Sciatic nerve (tissue), 2 donors: ENCODE data around the gene TIMELESS. TPM values are rescaled to one million over a fixed set of nuclear protein-coding genes. Genes with fewer than 3 reads are reported as not detected.

Source experiments
- ATAC-seq: fragments of 200-7000 bp; cut with Tn5 transposase; one replicate; pipeline ENCODE4 v1.9.1; 2020; ENCODE audit warnings: mild to moderate bottlenecking, moderate library complexity
- DNase-seq: peaks from one replicate; pipeline ENCODE4 v3.0.0-alpha.2; 2020; ENCODE audit warnings: low spot score
- intact Hi-C: fragments of 100-400 bp; cut with DNase I; formaldehyde crosslinking; loops from one replicate; pipeline ENCODE4 v1.14.2; 2022
- total RNA-seq: library from RNA; stranded (reverse); fragmentation: NEBNext Ultra II Directional; extraction: Animal tissue kit (Norgen Biotek cat#: 25700); gene quantifications from one replicate; pipeline ENCODE4 v1.2.1, GENCODE V29; 2021
- donor health status: DM: no; HTN: no; CAD: no.
- donor health status: DM: no; HTN: no; CAD: no.

The TIMELESS gene
- total RNA-seq, 1 donor from 2014 or later = 4.4 TPM

- intact Hi-C loops = no loop called here
- DNase-seq = no peak
- no peak for ATAC-seq
Observed at GRCh38 chr12:56375598-56376434, 73.4 kb downstream of the TIMELESS start.

- ATAC-seq (no peak), DNase-seq (no peak)
- intact Hi-C loops = no loop called here
Observed at GRCh38 chr12:56374726-56375597, 74.3 kb downstream of the TIMELESS start.

- ATAC-seq (no peak), DNase-seq (no peak)
- intact Hi-C loops = no loop called here
Observed at GRCh38 chr12:56373515-56373914, 75.7 kb downstream of the TIMELESS start.

GRCh38 chr12:56366948-56367347 is 82.3 kb downstream of the TIMELESS start:
- intact Hi-C loops = no loop called here
- DNase-seq = no peak
- no peak for ATAC-seq

Other genes starting within 250 kb of the TIMELESS start
- 40.7 TPM for gene RNF41, start 227.5 kb downstream of the TIMELESS start, total RNA-seq
- 18.5 TPM for gene NABP2, start 225.1 kb downstream of the TIMELESS start, total RNA-seq
- gene SLC39A5, start 219.4 kb downstream of the TIMELESS start, total RNA-seq = 0.80 TPM
- 40.1 TPM for gene ANKRD52, start 191.0 kb downstream of the TIMELESS start, total RNA-seq
- 8.3 TPM for gene COQ10A, start 182.5 kb downstream of the TIMELESS start, total RNA-seq
- 106 TPM for gene CS, start 149.1 kb downstream of the TIMELESS start, total RNA-seq
- 87.3 TPM for gene CNPY2, start 133.4 kb downstream of the TIMELESS start, total RNA-seq
- 101 TPM for gene PAN2, start 115.4 kb downstream of the TIMELESS start, total RNA-seq
- gene IL23A, start 110.5 kb downstream of the TIMELESS start, total RNA-seq = not detected
- 195 TPM for gene STAT2, start 89.3 kb downstream of the TIMELESS start, total RNA-seq
- not detected for gene APOF, start 86.6 kb downstream of the TIMELESS start, total RNA-seq
- not detected for gene MIP, start 5.2 kb upstream of the TIMELESS start, total RNA-seq
- gene SPRYD4, start 19.2 kb upstream of the TIMELESS start, total RNA-seq = 2.9 TPM
- 0.98 TPM for gene GLS2, start 38.7 kb upstream of the TIMELESS start, total RNA-seq
- 90.6 TPM for gene RBMS2, start 72.4 kb upstream of the TIMELESS start, total RNA-seq
- gene BAZ2A, start 180.9 kb upstream of the TIMELESS start, total RNA-seq = 148 TPM
- gene ATP5F1B, start 196.6 kb upstream of the TIMELESS start, total RNA-seq = 246 TPM
- gene PTGES3, start 238.9 kb upstream of the TIMELESS start, total RNA-seq = 157 TPM